Heart left ventricle (tissue), 16 donors: ENCODE data around the gene APH1B. TPM values are rescaled to one million over a fixed set of nuclear protein-coding genes. Genes with fewer than 3 reads are reported as not detected.

Experiments used
- ATAC-seq, 4 donors: fragments of 200-7000 bp; cut with Tn5 transposase; one replicate each; pipeline ENCODE4 v1.9.1; 2020 to 2022; ENCODE audit warnings: moderate library complexity in 4 of 4, mild to moderate bottlenecking in 3 of 4, moderate number of reproducible peaks in 1 of 4
- DNase-seq, 5 donors: peaks; one replicate each; pipeline ENCODE4 v3.0.0-alpha.2; 2020
- H3K27ac ChIP-seq, 12 donors: fragments of 200-600 bp; sonication (generic) in 4 of 12; one replicate each; pipeline versions ENCODE4 v1.5.0 to v1.8.0; 2016 to 2022; ENCODE audit warnings: mild to moderate bottlenecking in 2 of 12
- H3K27me3 ChIP-seq, 9 donors: fragments of 200-600 bp; sonication (generic) in 2 of 9; one replicate each; pipeline versions ENCODE4 v1.5.1 to v1.8.0; 2016 to 2022; ENCODE audit warnings: mild to moderate bottlenecking in 3 of 9
- H3K36me3 ChIP-seq, 9 donors: fragments of 200-600 bp; sonication (generic) in 2 of 9; one replicate each; pipeline versions ENCODE4 v1.5.0 to v1.8.0; 2018 to 2022; ENCODE audit warnings: mild to moderate bottlenecking in 2 of 9
- H3K4me1 ChIP-seq, 12 donors: fragments of 200-600 bp; sonication (generic) in 4 of 12; one replicate each; pipeline versions ENCODE4 v1.5.0 to v1.8.0; 2016 to 2022; ENCODE audit warnings: mild to moderate bottlenecking in 3 of 12
- H3K4me3 ChIP-seq, 12 donors: fragments of 200-600 bp; sonication (generic) in 4 of 12; one replicate each; pipeline versions ENCODE4 v1.5.0 to v1.8.0; 2017 to 2022; ENCODE audit warnings: mild to moderate bottlenecking in 9 of 12, moderate library complexity in 4 of 12
- H3K9me3 ChIP-seq, 12 donors: fragments of 200-600 bp; sonication (generic) in 4 of 12; one replicate each; pipeline versions ENCODE4 v1.5.0 to v1.8.0; 2016 to 2022; ENCODE audit warnings: mild to moderate bottlenecking in 1 of 12
- CTCF ChIP-seq, 12 donors: fragments of 200-600 bp; sonication (generic) in 4 of 12; IDR thresholded peaks; one replicate each; pipeline versions ENCODE4 v1.5.0 to v1.8.0; 2018 to 2022; ENCODE audit warnings: antibody characterized with exemption in 12 of 12, mild to moderate bottlenecking in 5 of 12
- POLR2A ChIP-seq, 2 donors: fragments of 450-650 bp; IDR thresholded peaks; one replicate each; pipeline ENCODE4 v1.6.1; 2017; ENCODE audit warnings: antibody characterized with exemption in 2 of 2, mild to moderate bottlenecking in 2 of 2, moderate library complexity in 2 of 2
- WGBS, 4 donors: extraction: QIAGEN DNeasy Blood & Tissue Kit in 2 of 4; methylation state at CpG; one replicate each; pipeline versions ENCODE4 v1.1.5 to v1.1.7; 2013 to 2018; 5-methylcytosine and 5-hydroxymethylcytosine counted together
- intact Hi-C, 10 donors: fragments of 100-400 bp; cut with DNase I; formaldehyde crosslinking; loops; one replicate each; pipeline versions ENCODE4 v1.11.1 to v1.14.2; 2022
- polyA plus RNA-seq, 2 donors: library from polyadenylated mRNA; stranded (reverse); fragments of 200-250 nt; gene quantifications; one replicate each; pipeline ENCODE4 v1.2.3, GENCODE V29; 2013
- total RNA-seq, 9 donors: library from RNA; depleted of rRNA in 2 of 9; stranded (reverse); fragments of >200 nt in 2 of 9; fragmentation: NEBNext Ultra II Directional in 3 of 9; extraction: Animal tissue kit (Norgen Biotek cat#: 25700) in 3 of 9; gene quantifications; one replicate each; pipeline versions ENCODE4 v1.1.0 to v1.2.4, GENCODE V29; 2016 to 2023
- donor health status: ischemic (EF 13 %, LVEDD 7.1; RV severe dilation, severe dysfunction).
- donor health status: healthy with polysubstance abuse.
- donor health status: DM: no; HTN: yes; CAD: no.
- donor health status: DM: no; HTN: no; CAD: no.
- donor health status: ischemic (EF 25% LVEDD 6.9; RV normal size, moderate dysfunction).
- donor health status: ischemic (EF 25% LVEDD 5.7; RV mildly dilated, moderate dysfunction).
- donor health status: healthy.
- donor health status: DM: yes; HTN: yes; CAD: no.
- donor health status: ischemic (EF 35%, LVEDD 5.7; RV mildly dilated, moderate dysfunction).
- donor health status: nonischemic (EF 11% LVEDD 7.7; RV severe dilation, severe dysfunction).
- donor health status: DM: yes; HTN: yes; CAD: no.
- donor health status: PGD.
- donor health status: ischemic (EF 29% LVEDD 5.4; RV normal size, mild dysfunction).
- donor health status: nonischemic (EF 23%, LVEDD 6.1; RV moderate dilation, normal function).

APH1B gene
- total and polyA plus RNA-seq, 11 donors: 1.9 to 17.6 (median 5.7) TPM

DNA sequence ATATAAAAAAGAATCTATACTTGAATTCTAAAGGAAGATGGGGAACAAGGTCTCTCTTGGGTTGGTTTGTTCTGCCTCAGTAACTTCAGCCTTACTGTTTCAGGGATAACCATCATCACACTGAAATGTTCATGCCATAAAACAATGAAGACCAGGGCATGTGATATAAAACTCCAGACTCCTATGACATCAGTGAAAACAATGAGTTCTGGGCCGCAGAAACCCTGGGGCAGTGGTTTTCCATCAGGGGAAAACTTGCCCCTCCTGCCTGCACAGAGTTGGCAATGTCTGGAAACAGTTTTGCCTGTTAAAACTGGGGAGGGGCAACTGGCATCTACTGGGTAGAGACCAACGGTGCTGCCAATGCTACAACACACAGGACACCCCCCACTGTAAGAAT, 57.4 kb downstream of the APH1B start:
- TF ChIP-seq POLR2A (IDR thresholded peaks at IDR 0.05): no peak
- TF ChIP-seq CTCF (IDR thresholded peaks at IDR 0.05): no peak
- DNase-seq: no peak
- no peaks in the 10 kb centered on the region for H3K9me3 ChIP-seq
- H3K27ac ChIP-seq: no peak overlapping the region
- intact Hi-C loops: no loop called here
- ATAC-seq: no peak
- H3K4me3 ChIP-seq: no peak overlapping the region
- WGBS, 4 donors: 89 to 100% (median 89%) methylated on average over 2 of the region's 2 CpGs
- H3K4me1 ChIP-seq: peaks cover 0 to 7% (median 0%) of the 10 kb centered on the region in 12 donors
- no peaks in the 10 kb centered on the region for H3K36me3 ChIP-seq
- no peaks in the 10 kb centered on the region for H3K27me3 ChIP-seq

GRCh38 chr15:63335543-63336240, 58.3 kb downstream of the APH1B start:
- no peak for TF ChIP-seq CTCF (IDR thresholded peaks at IDR 0.05)
- H3K27me3 ChIP-seq: peaks cover 0 to 4% (median 0%) of the 10 kb centered on the region in 9 donors
- ATAC-seq (no peak), DNase-seq (no peak)
- H3K27ac ChIP-seq: no peak overlapping the region
- no peaks in the 10 kb centered on the region for H3K9me3 ChIP-seq
- intact Hi-C loops: no loop called here
- 81 to 90% (median 84%) methylated on average over 8 of the region's 8 CpGs for WGBS, 4 donors
- no peak overlapping the region for H3K4me3 ChIP-seq
- H3K4me1 ChIP-seq: peaks cover 0 to 7% (median 0%) of the 10 kb centered on the region in 12 donors
- H3K36me3 ChIP-seq: no peaks in the 10 kb centered on the region

DNA sequence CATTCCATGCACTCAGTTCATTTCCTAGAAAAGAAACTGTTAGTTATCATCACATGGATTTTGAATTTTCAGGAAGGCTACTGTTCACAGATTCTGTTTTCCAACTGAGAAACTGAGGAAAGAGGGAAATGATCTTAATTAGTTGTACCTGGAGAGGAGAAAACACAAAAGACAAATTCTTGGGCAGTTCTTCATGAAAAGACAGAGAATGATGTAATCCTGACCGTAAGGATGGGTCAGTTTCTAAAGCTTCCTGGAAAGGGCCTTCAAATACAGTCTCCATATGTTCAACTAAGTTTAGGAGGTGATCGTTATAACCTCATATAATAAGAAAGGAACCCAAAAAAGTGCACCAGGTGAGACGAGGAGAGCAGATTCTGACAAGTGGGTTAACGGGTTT, 59.6 kb downstream of the APH1B start:
- Histone ChIP-seq H3K4me3 (no peak overlapping the region), H3K27me3 (peaks cover 0 to 4% (median 0%) of the 10 kb centered on the region in 9 donors), H3K4me1 (no peaks in the 10 kb centered on the region), H3K27ac (no peak overlapping the region), H3K36me3 (no peaks in the 10 kb centered on the region), H3K9me3 (no peaks in the 10 kb centered on the region)
- no peak for DNase-seq
- intact Hi-C loops: no loop called here
- 91 to 94% (median 92%) methylated on average over 4 of the region's 4 CpGs for WGBS, 4 donors
- TF ChIP-seq POLR2A (IDR thresholded peaks at IDR 0.05) (no peak), CTCF (IDR thresholded peaks at IDR 0.05) (no peak)
- no peak for ATAC-seq

DNA sequence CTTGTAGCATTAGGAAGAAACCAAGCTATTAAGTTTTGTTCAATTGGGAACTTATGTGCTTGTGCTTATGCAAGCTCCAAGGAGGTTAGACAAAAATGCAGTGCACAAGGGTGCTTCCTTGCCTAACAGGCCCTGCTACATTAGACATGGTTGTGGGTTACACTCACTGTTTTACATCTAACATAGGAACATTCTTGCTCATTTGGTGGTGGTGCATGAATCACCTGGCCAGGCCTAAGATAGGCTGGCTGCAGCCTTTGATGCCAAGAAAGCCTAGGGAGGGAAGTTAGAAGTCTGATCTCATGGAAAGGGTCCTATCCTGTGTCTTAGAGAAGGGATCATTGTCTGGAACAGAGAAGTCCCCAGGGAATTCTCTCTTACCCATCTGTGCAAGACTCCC, 60.8 kb downstream of the APH1B start:
- no peaks in the 10 kb centered on the region for H3K4me1 ChIP-seq
- ATAC-seq (no peak), DNase-seq (no peak)
- H3K27me3 ChIP-seq: peaks cover 0 to 4% (median 0%) of the 10 kb centered on the region in 9 donors
- TF ChIP-seq CTCF (IDR thresholded peaks at IDR 0.05) (no peak), POLR2A (IDR thresholded peaks at IDR 0.05) (no peak)
- H3K4me3 ChIP-seq: no peak overlapping the region
- H3K9me3 ChIP-seq: no peaks in the 10 kb centered on the region
- intact Hi-C loops: no loop called here
- H3K36me3 ChIP-seq: no peaks in the 10 kb centered on the region
- H3K27ac ChIP-seq: no peak overlapping the region
